ENCODE measurements around the gene CLDN20.

- TF ChIP-seq CTCF (conservative IDR thresholded peaks at IDR 0.05 in 1 of 2, IDR thresholded peaks at IDR 0.05 in 1 of 2; ENCODE audit: low read depth in 1 of 2, low read length in 2 of 2), result no peak
- no peak for TF ChIP-seq EZH2 (IDR thresholded peaks at IDR 0.05; ENCODE audit: low read length, missing control alignments)
Measured at GRCh38 chr6:155246825-155247224, 17.0 kb upstream of the CLDN20 start.

All from fibroblast of lung (primary cell).